Mucosa of descending colon (tissue), 3 donors: ENCODE data around the gene ANAPC2. TPM values are rescaled to one million over a fixed set of nuclear protein-coding genes. Genes with fewer than 3 reads are reported as not detected.
A peak's percentile ranks its signal among the peaks of the same experiment; 100 is the strongest.

Experiments
- ATAC-seq: fragments of 200-7000 bp; cut with Tn5 transposase; one replicate; pipeline ENCODE4 v1.9.1; 2020; ENCODE audit warnings: mild to moderate bottlenecking, moderate library complexity
- DNase-seq, 3 donors: peaks; one replicate each; pipeline ENCODE4 v3.0.0-alpha.2; 2020
- H3K36me3 ChIP-seq: fragments of 200-600 bp; one replicate; pipeline ENCODE4 v1.8.0; 2021; ENCODE audit warnings: low read depth, mild to moderate bottlenecking
- H3K4me1 ChIP-seq: fragments of 200-600 bp; one replicate; pipeline ENCODE4 v1.8.0; 2021; ENCODE audit warnings: low read depth, mild to moderate bottlenecking
- H3K4me3 ChIP-seq: fragments of 200-600 bp; one replicate; pipeline ENCODE4 v1.8.0; 2021; ENCODE audit warnings: mild to moderate bottlenecking
- H3K9me3 ChIP-seq: fragments of 200-600 bp; one replicate; pipeline ENCODE4 v1.8.0; 2021; ENCODE audit warnings: mild to moderate bottlenecking
- CTCF ChIP-seq: fragments of 200-600 bp; IDR thresholded peaks from one replicate; pipeline ENCODE4 v1.8.0; 2022; ENCODE audit warnings: antibody characterized with exemption, mild to moderate bottlenecking
- intact Hi-C, 2 donors: fragments of 100-400 bp; cut with DNase I in 1 of 2; cut with micrococcal nuclease in 1 of 2; formaldehyde crosslinking; loops; one replicate each; pipeline versions ENCODE4 v1.11.0 to v1.11.1; 2022; cut with DNase I, micrococcal nuclease
- total RNA-seq, 3 donors: library from RNA; stranded (reverse); fragmentation: NEBNext Ultra II Directional in 2 of 3; extraction: Animal tissue kit (Norgen Biotek cat#: 25700) in 2 of 3; gene quantifications; one replicate each; pipeline versions ENCODE4 v1.2.1 to v1.2.4, GENCODE V29; 2021 to 2023
- donor health status: DM: no; HTN: no; CAD: no; lungs with moderate emphysema.
- donor health status: DM: no; HTN: no; CAD: no.
- donor health status: DM: no; HTN: yes; CAD: no.

The ANAPC2 gene
- total RNA-seq, 3 donors from 2014 or later, result 60.8 to 65.9 (median 61.7) TPM

GRCh38 chr9:137134191-137134590 is 54.2 kb downstream of the ANAPC2 start:
- no peak for TF ChIP-seq CTCF
- no peak for ATAC-seq
- Histone ChIP-seq H3K4me3 (no peak overlapping the region), H3K9me3 (no peaks in the 10 kb centered on the region), H3K4me1 (peaks cover 7% of the 10 kb centered on the region), H3K36me3 (no peaks in the 10 kb centered on the region)
- intact Hi-C loops, result no loop called here
- DNase-seq, result no peak

GRCh38 chr9:137130176-137130755 is 58.1 kb downstream of the ANAPC2 start:
- no peak for TF ChIP-seq CTCF
- H3K4me1 ChIP-seq, result peaks cover 25% of the 10 kb centered on the region
- intact Hi-C loops, result no loop called here
- H3K36me3 ChIP-seq, result no peaks in the 10 kb centered on the region
- DNase-seq (no peak), ATAC-seq (no peak)
- H3K4me3 ChIP-seq, result peak overlapping the region; percentile 27
- H3K9me3 ChIP-seq, result no peaks in the 10 kb centered on the region

- ATAC-seq (peak; percentile 99), DNase-seq (peak; percentile 90 to 93 (median 92))
- no peaks in the 10 kb centered on the region for H3K36me3 ChIP-seq
- no peaks in the 10 kb centered on the region for H3K9me3 ChIP-seq
- no peak for TF ChIP-seq CTCF
- peak overlapping the region; percentile 27 for H3K4me3 ChIP-seq
- peaks cover 25% of the 10 kb centered on the region for H3K4me1 ChIP-seq
- intact Hi-C loops, result no loop called here
Observed at GRCh38 chr9:137129456-137130175, 58.7 kb downstream of the ANAPC2 start.

GRCh38 chr9:137128862-137129455 is 59.4 kb downstream of the ANAPC2 start:
- DNase-seq, result peak in 2 of 3 donors; percentile 25 to 50
- Histone ChIP-seq H3K4me1 (peaks cover 25% of the 10 kb centered on the region), H3K9me3 (no peaks in the 10 kb centered on the region), H3K36me3 (no peaks in the 10 kb centered on the region), H3K4me3 (peak overlapping the region; percentile 27)
- TF ChIP-seq CTCF, result no peak
- intact Hi-C loops, result no loop called here
- peak; percentile 6 for ATAC-seq

- intact Hi-C loops, result no loop called here
- Histone ChIP-seq H3K4me3 (no peak overlapping the region), H3K4me1 (peaks cover 25% of the 10 kb centered on the region), H3K9me3 (no peaks in the 10 kb centered on the region), H3K36me3 (no peaks in the 10 kb centered on the region)
- no peak for DNase-seq
- no peak for TF ChIP-seq CTCF
- no peak for ATAC-seq
Observed at GRCh38 chr9:137128158-137128861, 60.0 kb downstream of the ANAPC2 start.
